ENCODE results near the gene RAB27A.
"Not testable (repeated sequence)": the region's sequence is repeated elsewhere in the genome, so short reads cannot be mapped to it uniquely, and the experiment has no call there.

DNA sequence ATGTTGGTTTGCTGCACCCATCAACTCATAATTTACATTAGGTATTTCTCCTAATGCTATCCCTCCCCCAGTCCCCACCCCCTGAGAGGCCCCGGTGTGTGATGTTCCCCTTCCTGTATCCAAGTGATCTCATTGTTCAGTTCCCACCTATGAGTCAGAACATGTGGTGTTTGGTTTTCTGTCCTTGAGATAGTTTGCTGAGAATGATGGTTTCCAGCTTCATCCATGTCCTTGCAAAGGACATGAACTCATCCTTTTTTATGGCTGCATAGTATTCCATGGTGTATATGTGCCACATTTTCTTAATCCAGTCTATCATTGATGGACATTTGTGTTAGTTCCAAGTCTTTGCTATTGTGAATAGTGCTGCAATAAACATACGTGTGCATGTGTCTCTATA lies 9.0 kb downstream of the RAB27A start:
- TF ChIP-seq, protein P1, sequence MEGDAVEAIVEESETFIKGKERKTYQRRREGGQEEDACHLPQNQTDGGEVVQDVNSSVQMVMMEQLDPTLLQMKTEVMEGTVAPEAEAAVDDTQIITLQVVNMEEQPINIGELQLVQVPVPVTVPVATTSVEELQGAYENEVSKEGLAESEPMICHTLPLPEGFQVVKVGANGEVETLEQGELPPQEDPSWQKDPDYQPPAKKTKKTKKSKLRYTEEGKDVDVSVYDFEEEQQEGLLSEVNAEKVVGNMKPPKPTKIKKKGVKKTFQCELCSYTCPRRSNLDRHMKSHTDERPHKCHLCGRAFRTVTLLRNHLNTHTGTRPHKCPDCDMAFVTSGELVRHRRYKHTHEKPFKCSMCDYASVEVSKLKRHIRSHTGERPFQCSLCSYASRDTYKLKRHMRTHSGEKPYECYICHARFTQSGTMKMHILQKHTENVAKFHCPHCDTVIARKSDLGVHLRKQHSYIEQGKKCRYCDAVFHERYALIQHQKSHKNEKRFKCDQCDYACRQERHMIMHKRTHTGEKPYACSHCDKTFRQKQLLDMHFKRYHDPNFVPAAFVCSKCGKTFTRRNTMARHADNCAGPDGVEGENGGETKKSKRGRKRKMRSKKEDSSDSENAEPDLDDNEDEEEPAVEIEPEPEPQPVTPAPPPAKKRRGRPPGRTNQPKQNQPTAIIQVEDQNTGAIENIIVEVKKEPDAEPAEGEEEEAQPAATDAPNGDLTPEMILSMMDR (IDR thresholded peaks at IDR 0.05 in 2 of 3, conservative IDR thresholded peaks at IDR 0.05 in 1 of 3; ENCODE audit: control insufficient read depth in 2 of 3, extremely low read depth in 1 of 3, insufficient read depth in 1 of 3, low read depth in 3 of 3, low read length in 3 of 3), result not testable (repeated sequence)
- TF ChIP-seq SPI1 (IDR thresholded peaks at IDR 0.05; ENCODE audit: borderline replicate concordance, insufficient read depth, low read depth, low read length); NFYB (IDR thresholded peaks at IDR 0.05; ENCODE audit: insufficient read depth, low read depth, low read length); SRF (IDR thresholded peaks at IDR 0.05; ENCODE audit: low read depth in 2 of 2, low read length in 2 of 2); KDM1A (IDR thresholded peaks at IDR 0.05; ENCODE audit: borderline replicate concordance); POLR2A (IDR thresholded peaks at IDR 0.05; ENCODE audit: low read depth, low read length); NR2C2 (IDR thresholded peaks at IDR 0.05; ENCODE audit: borderline replicate concordance, control insufficient read depth, insufficient read length, low read depth); RFX5 (IDR thresholded peaks at IDR 0.05; ENCODE audit: low read depth, low read length); FOXM1 (IDR thresholded peaks at IDR 0.05; ENCODE audit: low read depth, low read length); ZZZ3 (IDR thresholded peaks at IDR 0.05; ENCODE audit: control insufficient read depth, insufficient read length, low read depth): not testable (repeated sequence)
- TF ChIP-seq, protein P2, sequence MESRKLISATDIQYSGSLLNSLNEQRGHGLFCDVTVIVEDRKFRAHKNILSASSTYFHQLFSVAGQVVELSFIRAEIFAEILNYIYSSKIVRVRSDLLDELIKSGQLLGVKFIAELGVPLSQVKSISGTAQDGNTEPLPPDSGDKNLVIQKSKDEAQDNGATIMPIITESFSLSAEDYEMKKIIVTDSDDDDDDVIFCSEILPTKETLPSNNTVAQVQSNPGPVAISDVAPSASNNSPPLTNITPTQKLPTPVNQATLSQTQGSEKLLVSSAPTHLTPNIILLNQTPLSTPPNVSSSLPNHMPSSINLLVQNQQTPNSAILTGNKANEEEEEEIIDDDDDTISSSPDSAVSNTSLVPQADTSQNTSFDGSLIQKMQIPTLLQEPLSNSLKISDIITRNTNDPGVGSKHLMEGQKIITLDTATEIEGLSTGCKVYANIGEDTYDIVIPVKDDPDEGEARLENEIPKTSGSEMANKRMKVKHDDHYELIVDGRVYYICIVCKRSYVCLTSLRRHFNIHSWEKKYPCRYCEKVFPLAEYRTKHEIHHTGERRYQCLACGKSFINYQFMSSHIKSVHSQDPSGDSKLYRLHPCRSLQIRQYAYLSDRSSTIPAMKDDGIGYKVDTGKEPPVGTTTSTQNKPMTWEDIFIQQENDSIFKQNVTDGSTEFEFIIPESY (IDR thresholded peaks at IDR 0.05), result not testable (repeated sequence)
- TF ChIP-seq, protein P3, sequence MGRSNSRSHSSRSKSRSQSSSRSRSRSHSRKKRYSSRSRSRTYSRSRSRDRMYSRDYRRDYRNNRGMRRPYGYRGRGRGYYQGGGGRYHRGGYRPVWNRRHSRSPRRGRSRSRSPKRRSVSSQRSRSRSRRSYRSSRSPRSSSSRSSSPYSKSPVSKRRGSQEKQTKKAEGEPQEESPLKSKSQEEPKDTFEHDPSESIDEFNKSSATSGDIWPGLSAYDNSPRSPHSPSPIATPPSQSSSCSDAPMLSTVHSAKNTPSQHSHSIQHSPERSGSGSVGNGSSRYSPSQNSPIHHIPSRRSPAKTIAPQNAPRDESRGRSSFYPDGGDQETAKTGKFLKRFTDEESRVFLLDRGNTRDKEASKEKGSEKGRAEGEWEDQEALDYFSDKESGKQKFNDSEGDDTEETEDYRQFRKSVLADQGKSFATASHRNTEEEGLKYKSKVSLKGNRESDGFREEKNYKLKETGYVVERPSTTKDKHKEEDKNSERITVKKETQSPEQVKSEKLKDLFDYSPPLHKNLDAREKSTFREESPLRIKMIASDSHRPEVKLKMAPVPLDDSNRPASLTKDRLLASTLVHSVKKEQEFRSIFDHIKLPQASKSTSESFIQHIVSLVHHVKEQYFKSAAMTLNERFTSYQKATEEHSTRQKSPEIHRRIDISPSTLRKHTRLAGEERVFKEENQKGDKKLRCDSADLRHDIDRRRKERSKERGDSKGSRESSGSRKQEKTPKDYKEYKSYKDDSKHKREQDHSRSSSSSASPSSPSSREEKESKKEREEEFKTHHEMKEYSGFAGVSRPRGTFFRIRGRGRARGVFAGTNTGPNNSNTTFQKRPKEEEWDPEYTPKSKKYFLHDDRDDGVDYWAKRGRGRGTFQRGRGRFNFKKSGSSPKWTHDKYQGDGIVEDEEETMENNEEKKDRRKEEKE (IDR thresholded peaks at IDR 0.05), result not testable (repeated sequence)
- TF ChIP-seq, protein P4, sequence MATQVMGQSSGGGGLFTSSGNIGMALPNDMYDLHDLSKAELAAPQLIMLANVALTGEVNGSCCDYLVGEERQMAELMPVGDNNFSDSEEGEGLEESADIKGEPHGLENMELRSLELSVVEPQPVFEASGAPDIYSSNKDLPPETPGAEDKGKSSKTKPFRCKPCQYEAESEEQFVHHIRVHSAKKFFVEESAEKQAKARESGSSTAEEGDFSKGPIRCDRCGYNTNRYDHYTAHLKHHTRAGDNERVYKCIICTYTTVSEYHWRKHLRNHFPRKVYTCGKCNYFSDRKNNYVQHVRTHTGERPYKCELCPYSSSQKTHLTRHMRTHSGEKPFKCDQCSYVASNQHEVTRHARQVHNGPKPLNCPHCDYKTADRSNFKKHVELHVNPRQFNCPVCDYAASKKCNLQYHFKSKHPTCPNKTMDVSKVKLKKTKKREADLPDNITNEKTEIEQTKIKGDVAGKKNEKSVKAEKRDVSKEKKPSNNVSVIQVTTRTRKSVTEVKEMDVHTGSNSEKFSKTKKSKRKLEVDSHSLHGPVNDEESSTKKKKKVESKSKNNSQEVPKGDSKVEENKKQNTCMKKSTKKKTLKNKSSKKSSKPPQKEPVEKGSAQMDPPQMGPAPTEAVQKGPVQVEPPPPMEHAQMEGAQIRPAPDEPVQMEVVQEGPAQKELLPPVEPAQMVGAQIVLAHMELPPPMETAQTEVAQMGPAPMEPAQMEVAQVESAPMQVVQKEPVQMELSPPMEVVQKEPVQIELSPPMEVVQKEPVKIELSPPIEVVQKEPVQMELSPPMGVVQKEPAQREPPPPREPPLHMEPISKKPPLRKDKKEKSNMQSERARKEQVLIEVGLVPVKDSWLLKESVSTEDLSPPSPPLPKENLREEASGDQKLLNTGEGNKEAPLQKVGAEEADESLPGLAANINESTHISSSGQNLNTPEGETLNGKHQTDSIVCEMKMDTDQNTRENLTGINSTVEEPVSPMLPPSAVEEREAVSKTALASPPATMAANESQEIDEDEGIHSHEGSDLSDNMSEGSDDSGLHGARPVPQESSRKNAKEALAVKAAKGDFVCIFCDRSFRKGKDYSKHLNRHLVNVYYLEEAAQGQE (IDR thresholded peaks at IDR 0.05; ENCODE audit: low read depth, low read length), result not testable (repeated sequence)
- TF ChIP-seq, protein P5, sequence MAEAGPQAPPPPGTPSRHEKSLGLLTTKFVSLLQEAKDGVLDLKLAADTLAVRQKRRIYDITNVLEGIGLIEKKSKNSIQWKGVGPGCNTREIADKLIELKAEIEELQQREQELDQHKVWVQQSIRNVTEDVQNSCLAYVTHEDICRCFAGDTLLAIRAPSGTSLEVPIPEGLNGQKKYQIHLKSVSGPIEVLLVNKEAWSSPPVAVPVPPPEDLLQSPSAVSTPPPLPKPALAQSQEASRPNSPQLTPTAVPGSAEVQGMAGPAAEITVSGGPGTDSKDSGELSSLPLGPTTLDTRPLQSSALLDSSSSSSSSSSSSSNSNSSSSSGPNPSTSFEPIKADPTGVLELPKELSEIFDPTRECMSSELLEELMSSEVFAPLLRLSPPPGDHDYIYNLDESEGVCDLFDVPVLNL (IDR thresholded peaks at IDR 0.05; ENCODE audit: low read depth, low read length), result not testable (repeated sequence)
